ENCODE results near the gene UBE2D1. TPM values are rescaled to one million over a fixed set of nuclear protein-coding genes. Genes with fewer than 3 reads are reported as not detected.

The UBE2D1 gene
- total and polyA plus RNA-seq, 9 of the 15 experiments (the other 6 are each of a cell fraction or from before 2014, with no cell fraction given): 4.1 to 24.4 (median 12.3) TPM

DNA sequence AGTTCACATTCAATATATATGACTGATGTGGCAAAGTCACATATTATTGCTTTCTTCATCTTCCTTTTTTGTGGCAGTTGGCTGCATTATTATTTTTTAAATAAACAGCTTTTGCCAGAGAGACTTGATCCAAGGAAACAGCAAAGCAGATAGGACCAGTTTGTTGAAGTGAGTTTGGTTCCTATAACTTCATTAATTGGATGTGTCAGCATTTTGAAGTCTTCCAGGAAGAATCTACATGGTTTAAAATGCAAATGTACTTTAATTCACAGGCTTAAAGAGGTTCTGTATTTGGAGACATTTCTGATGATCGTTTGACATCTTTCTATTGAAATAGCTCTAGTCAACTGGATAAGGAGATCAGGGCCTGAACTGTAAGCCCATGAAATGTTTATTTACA lies 13.2 kb downstream of the UBE2D1 start:
- ATAC-seq (no peak), FAIRE-seq (no peak), DNase-seq (ENCODE audit: extremely low read depth in 1 of 4, low spot score in 3 of 4) (no peak)
- Histone ChIP-seq H3K4me3 (no peak overlapping the region), H3K9me1 (ENCODE audit: control insufficient read depth, insufficient read depth, low read length) (no peaks in the 10 kb centered on the region), H3K9me3 (replicated peaks; ENCODE audit: control insufficient read depth, insufficient read depth, low read depth, low read length) (no peaks in the 10 kb centered on the region), H3K4me1 (replicated peaks in 1 of 2; ENCODE audit: control insufficient read depth in 2 of 2, insufficient read depth in 2 of 2, low read length in 2 of 2) (peaks cover 0 to 5% of the 10 kb centered on the region in 2 experiments; a peak in 2 of 5 replicates), H3K36me3 (ENCODE audit: control insufficient read depth, insufficient read depth, low read length) (no peaks in the 10 kb centered on the region; the same call in 2 of the 3 replicates), H4K20me1 (replicated peaks; ENCODE audit: control insufficient read depth, insufficient read depth, low read length) (no peaks in the 10 kb centered on the region), H3K27ac (ENCODE audit: extremely low read depth, low read depth, low read length) (no peak overlapping the region), H3K9ac (ENCODE audit: insufficient read depth in 1 of 2, low read depth in 2 of 2, low read length in 2 of 2) (no peak overlapping the region), H2AFZ (ENCODE audit: low read depth, low read length) (no peak overlapping the region), H3K27me3 (ENCODE audit: control insufficient read depth in 2 of 2, insufficient read depth in 2 of 2, low read length in 2 of 2) (no peaks in the 10 kb centered on the region), H3K79me2 (ENCODE audit: control insufficient read depth, insufficient read depth, low read length) (peaks cover 26% of the 10 kb centered on the region), H3K4me2 (ENCODE audit: insufficient read depth, low read length) (no peak overlapping the region)
- intact Hi-C loops (cut with micrococcal nuclease): no loop called here
- CTCF ChIA-PET (ENCODE audit: low intra/inter-chr PET ratio): no interaction called here
- 32% methylated on average over 1 of the region's 1 CpG for WGBS (ENCODE audit: insufficient coverage, low coverage, missing lambda C conversion rate)
- no TSS peak for BruUV-seq (replicated peaks)
- in situ Hi-C loops (cut with MboI): no loop called here
- TF ChIP-seq C11orf30 (IDR thresholded peaks at IDR 0.05; ENCODE audit: low read depth) (peak; percentile 79), ZNF316 (IDR thresholded peaks at IDR 0.05) (peak; percentile 89), MAFG (tag; conservative IDR thresholded peaks at IDR 0.05) (peak; percentile 60), MAFK (IDR thresholded peaks at IDR 0.05; ENCODE audit: low read length) (peak; percentile 85), MAFF (IDR thresholded peaks at IDR 0.05; ENCODE audit: low read length) (peak; percentile 83), SP1 (CRISPR knock-in tag; IDR thresholded peaks at IDR 0.05) (no peak), PRPF4 (IDR thresholded peaks at IDR 0.05; ENCODE audit: insufficient read depth, low read depth, low read length, poor library complexity, severe bottlenecking) (no peak), EP300 (IDR thresholded peaks at IDR 0.05; ENCODE audit: low read length) (no peak)
- POLR2A ChIA-PET: interaction anchor here (0.7 to 2.0 kb wide), 4 partner anchors 11 to 27 kb away, joined by 3 to 9 read pairs (median 4); partner anchors contain the start of gene UBE2D1

Measured in K562 (cell line).